ENCODE data around the gene TSPEAR. TPM values are rescaled to one million over a fixed set of nuclear protein-coding genes. Genes with fewer than 3 reads are reported as not detected.

The TSPEAR gene
- total and polyA plus RNA-seq, 9 of the 15 experiments (the other 6 are each of a cell fraction or from before 2014, with no cell fraction given), result not detected

DNA sequence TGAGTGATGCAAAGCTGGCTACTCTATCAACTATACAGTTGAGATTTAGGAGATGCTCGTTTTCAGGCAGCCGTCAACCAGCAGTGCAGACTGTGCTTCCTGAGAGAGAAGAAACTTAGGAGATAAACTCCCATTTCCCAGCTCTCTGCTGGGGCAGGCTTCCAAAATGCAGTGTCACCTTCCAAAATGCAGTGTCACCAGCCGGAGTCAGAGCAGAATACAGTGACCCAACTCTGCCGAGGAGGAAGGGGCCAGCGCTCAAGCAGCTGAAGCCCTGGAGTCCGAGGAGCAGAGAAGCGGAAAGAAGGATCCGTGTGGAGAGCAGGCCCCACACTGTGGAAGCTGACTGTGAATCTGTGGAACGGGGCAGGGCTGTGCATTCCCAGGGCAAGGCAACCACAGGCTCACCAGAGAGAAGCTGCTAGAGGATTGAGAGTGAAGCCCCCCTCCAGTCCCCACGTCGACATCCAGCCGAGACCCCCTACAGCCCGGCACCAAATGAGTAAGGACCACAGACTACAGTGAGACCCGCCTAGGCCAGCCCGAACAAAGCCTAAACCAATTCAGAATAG is 28.7 kb downstream of the TSPEAR start:
- Histone ChIP-seq H3K4me2 (ENCODE audit: insufficient read depth, low read length) (no peak overlapping the region), H3K9ac (ENCODE audit: insufficient read depth in 1 of 2, low read depth in 2 of 2, low read length in 2 of 2) (no peak overlapping the region), H3K27me3 (ENCODE audit: control insufficient read depth in 2 of 2, insufficient read depth in 2 of 2, low read length in 2 of 2) (peaks cover 14 to 48% of the 10 kb centered on the region in 2 experiments), H3K79me2 (ENCODE audit: control insufficient read depth, insufficient read depth, low read length) (no peaks in the 10 kb centered on the region), H3K9me1 (ENCODE audit: control insufficient read depth, insufficient read depth, low read length) (no peaks in the 10 kb centered on the region), H4K20me1 (replicated peaks; ENCODE audit: control insufficient read depth, insufficient read depth, low read length) (0 out of 2 replicates have a peak, but pooled peaks cover 6% of the 10 kb centered on the region), H3K36me3 (ENCODE audit: control insufficient read depth, insufficient read depth, low read length) (no peaks in the 10 kb centered on the region), H3K4me1 (replicated peaks in 1 of 2; ENCODE audit: control insufficient read depth in 2 of 2, insufficient read depth in 2 of 2, low read length in 2 of 2) (peaks cover 0 to 6% of the 10 kb centered on the region in 2 experiments; a peak in 2 of 5 replicates), H2AFZ (ENCODE audit: low read depth, low read length) (no peak overlapping the region), H3K4me3 (no peak overlapping the region), H3K9me3 (replicated peaks; ENCODE audit: control insufficient read depth, insufficient read depth, low read depth, low read length) (no peaks in the 10 kb centered on the region), H3K27ac (ENCODE audit: extremely low read depth, low read depth, low read length) (no peak overlapping the region)
- WGBS (ENCODE audit: insufficient coverage, low coverage, missing lambda C conversion rate), result 0% methylated on average over 15 of the region's 15 CpGs
- ChIA-PET POLR2A (interaction anchor here (0.6 to 1.6 kb wide), 4 partner anchors 8 to 318 kb away, joined by 3 to 4 read pairs (median 4); no protein-coding TSS in a partner anchor), CTCF (ENCODE audit: low intra/inter-chr PET ratio) (no interaction called here)
- BruUV-seq (replicated peaks), result no TSS peak
- DNase-seq (ENCODE audit: extremely low read depth in 1 of 4, low spot score in 3 of 4), result peak in 1 of 4 experiments; percentile 27
- in situ Hi-C loops (cut with MboI), result no loop called here
- FAIRE-seq, result peak; percentile 35
- intact Hi-C loops (cut with micrococcal nuclease), result no loop called here
- ATAC-seq, result peak; percentile 69
- TF ChIP-seq, protein P1, sequence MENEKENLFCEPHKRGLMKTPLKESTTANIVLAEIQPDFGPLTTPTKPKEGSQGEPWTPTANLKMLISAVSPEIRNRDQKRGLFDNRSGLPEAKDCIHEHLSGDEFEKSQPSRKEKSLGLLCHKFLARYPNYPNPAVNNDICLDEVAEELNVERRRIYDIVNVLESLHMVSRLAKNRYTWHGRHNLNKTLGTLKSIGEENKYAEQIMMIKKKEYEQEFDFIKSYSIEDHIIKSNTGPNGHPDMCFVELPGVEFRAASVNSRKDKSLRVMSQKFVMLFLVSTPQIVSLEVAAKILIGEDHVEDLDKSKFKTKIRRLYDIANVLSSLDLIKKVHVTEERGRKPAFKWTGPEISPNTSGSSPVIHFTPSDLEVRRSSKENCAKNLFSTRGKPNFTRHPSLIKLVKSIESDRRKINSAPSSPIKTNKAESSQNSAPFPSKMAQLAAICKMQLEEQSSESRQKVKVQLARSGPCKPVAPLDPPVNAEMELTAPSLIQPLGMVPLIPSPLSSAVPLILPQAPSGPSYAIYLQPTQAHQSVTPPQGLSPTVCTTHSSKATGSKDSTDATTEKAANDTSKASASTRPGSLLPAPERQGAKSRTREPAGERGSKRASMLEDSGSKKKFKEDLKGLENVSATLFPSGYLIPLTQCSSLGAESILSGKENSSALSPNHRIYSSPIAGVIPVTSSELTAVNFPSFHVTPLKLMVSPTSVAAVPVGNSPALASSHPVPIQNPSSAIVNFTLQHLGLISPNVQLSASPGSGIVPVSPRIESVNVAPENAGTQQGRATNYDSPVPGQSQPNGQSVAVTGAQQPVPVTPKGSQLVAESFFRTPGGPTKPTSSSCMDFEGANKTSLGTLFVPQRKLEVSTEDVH (IDR thresholded peaks at IDR 0.05; ENCODE audit: low read depth, partially characterized antibody), result no peak
- TF ChIP-seq ZNF316 (IDR thresholded peaks at IDR 0.05) (peak; percentile 97), DPF2 (IDR thresholded peaks at IDR 0.05) (peak; percentile 38; the same call in 1 of the 2 replicates), MAFG (tag; conservative IDR thresholded peaks at IDR 0.05) (peak; percentile 94), MAFK (IDR thresholded peaks at IDR 0.05; ENCODE audit: low read length) (peak; percentile 60; the same call in 1 of the 2 replicates), ETV1 (tag; conservative IDR thresholded peaks at IDR 0.05; ENCODE audit: low read depth) (0 out of 2 replicates have a peak, but pooled peaks have one; percentile 30), HINFP (tag; conservative IDR thresholded peaks at IDR 0.05; ENCODE audit: low read depth) (no peak), CBFA2T2 (conservative IDR thresholded peaks at IDR 0.05) (no peak), HDGF (IDR thresholded peaks at IDR 0.05) (no peak), CREBBP (IDR thresholded peaks at IDR 0.05; ENCODE audit: low read depth, low read length) (no peak), ZC3H8 (IDR thresholded peaks at IDR 0.05) (no peak), C11orf30 (IDR thresholded peaks at IDR 0.05; ENCODE audit: low read depth) (peak; percentile 94), MAFF (IDR thresholded peaks at IDR 0.05; ENCODE audit: low read length) (peak; percentile 62; the same call in 1 of the 2 replicates), ZNF764 (CRISPR knock-in tag; IDR thresholded peaks at IDR 0.05; ENCODE audit: low read depth) (no peak), BACH1 (tag; IDR thresholded peaks at IDR 0.05) (peak; percentile 89)
- TF ChIP-seq, protein P2, sequence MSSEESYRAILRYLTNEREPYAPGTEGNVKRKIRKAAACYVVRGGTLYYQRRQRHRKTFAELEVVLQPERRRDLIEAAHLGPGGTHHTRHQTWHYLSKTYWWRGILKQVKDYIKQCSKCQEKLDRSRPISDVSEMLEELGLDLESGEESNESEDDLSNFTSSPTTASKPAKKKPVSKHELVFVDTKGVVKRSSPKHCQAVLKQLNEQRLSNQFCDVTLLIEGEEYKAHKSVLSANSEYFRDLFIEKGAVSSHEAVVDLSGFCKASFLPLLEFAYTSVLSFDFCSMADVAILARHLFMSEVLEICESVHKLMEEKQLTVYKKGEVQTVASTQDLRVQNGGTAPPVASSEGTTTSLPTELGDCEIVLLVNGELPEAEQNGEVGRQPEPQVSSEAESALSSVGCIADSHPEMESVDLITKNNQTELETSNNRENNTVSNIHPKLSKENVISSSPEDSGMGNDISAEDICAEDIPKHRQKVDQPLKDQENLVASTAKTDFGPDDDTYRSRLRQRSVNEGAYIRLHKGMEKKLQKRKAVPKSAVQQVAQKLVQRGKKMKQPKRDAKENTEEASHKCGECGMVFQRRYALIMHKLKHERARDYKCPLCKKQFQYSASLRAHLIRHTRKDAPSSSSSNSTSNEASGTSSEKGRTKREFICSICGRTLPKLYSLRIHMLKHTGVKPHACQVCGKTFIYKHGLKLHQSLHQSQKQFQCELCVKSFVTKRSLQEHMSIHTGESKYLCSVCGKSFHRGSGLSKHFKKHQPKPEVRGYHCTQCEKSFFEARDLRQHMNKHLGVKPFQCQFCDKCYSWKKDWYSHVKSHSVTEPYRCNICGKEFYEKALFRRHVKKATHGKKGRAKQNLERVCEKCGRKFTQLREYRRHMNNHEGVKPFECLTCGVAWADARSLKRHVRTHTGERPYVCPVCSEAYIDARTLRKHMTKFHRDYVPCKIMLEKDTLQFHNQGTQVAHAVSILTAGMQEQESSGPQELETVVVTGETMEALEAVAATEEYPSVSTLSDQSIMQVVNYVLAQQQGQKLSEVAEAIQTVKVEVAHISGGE (CRISPR knock-in tag; IDR thresholded peaks at IDR 0.05), result no peak
